GM12891 (cell line): ENCODE results near the gene SPATA20.

Source experiments
- DNase-seq: peaks from one replicate; pipeline ENCODE4 v3.0.0; 2011; ENCODE audit warnings: low spot score; ENCODE audit not compliant: insufficient read length
- FAIRE-seq: peaks from 2 replicates; lab custom pipeline; 2011; peaks lifted over from hg19 to GRCh38; lab: Jason Lieb, UNC
- PAX5 ChIP-seq: IDR thresholded peaks from 2 replicates; pipeline ENCODE4 v1.6.1; 2011; ENCODE audit warnings: low read length, moderate library complexity, mild to moderate bottlenecking; ENCODE audit not compliant: insufficient read depth, severe bottlenecking
- POLR2A ChIP-seq: IDR thresholded peaks from 2 replicates; pipeline ENCODE4 v1.6.1; 2011; ENCODE audit warnings: low read depth, low read length, control low read depth
- POLR2AphosphoS5 ChIP-seq: IDR thresholded peaks from 2 replicates; pipeline ENCODE4 v1.6.1; 2011; ENCODE audit warnings: low read depth, low read length, control low read depth
- POU2F2 ChIP-seq: IDR thresholded peaks from 2 replicates; pipeline ENCODE4 v1.6.1; 2011; ENCODE audit warnings: low read depth, mild to moderate bottlenecking, control low read depth, low read length, moderate library complexity
- SPI1 ChIP-seq: IDR thresholded peaks from 2 replicates; pipeline ENCODE4 v1.6.1; 2011; ENCODE audit warnings: low read depth, low read length, control low read depth
- TAF1 ChIP-seq: IDR thresholded peaks from 2 replicates; pipeline ENCODE4 v1.6.1; 2011; ENCODE audit warnings: low read depth, low read length, control low read depth

Gene SPATA20

DNA sequence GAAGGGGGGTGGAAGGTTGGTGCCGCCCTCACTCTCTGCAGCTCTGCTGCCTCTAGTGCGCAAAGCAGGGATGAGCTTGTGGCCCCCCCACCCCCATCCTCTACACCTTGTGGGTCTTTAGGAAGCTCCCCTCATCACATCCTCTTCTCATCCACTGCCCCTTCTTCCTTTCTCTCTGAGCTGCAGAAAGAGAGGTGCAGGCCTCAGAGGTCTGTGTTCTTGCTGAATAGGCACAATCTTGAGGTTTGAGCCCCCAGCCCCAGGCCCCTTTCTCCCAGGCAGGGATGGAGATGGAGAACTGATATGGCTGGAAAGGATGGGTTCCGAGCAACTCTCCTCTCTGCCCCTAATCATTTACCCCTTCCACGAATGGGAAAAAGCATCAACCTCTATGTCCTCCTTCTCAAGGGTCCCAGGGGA is 16.1 kb downstream of the SPATA20 start:
- FAIRE-seq (no peak), DNase-seq (no peak)
- TF ChIP-seq SPI1 (no peak), POLR2AphosphoS5 (no peak)

DNA sequence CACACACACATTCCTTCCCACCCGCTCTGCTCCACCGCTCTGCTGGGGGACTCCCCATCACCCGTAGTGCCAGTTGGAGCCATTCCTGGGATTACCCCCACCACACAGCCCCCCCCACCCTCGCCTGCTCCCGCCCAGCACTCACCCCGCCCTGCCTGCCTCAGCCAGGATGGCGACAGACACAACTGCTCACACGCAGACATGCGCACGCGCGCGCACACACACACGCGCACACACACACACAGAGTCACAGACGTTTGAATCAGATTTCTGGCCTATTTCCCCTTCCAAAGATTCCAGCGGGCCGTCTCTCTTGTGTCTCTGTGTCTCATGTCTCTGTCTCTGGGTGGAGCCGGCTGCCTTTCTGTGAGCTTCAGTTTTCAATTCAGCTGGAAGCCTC is 17.9 kb downstream of the SPATA20 start:
- FAIRE-seq (no peak), DNase-seq (no peak)
- TF ChIP-seq POU2F2, result no peak

DNA sequence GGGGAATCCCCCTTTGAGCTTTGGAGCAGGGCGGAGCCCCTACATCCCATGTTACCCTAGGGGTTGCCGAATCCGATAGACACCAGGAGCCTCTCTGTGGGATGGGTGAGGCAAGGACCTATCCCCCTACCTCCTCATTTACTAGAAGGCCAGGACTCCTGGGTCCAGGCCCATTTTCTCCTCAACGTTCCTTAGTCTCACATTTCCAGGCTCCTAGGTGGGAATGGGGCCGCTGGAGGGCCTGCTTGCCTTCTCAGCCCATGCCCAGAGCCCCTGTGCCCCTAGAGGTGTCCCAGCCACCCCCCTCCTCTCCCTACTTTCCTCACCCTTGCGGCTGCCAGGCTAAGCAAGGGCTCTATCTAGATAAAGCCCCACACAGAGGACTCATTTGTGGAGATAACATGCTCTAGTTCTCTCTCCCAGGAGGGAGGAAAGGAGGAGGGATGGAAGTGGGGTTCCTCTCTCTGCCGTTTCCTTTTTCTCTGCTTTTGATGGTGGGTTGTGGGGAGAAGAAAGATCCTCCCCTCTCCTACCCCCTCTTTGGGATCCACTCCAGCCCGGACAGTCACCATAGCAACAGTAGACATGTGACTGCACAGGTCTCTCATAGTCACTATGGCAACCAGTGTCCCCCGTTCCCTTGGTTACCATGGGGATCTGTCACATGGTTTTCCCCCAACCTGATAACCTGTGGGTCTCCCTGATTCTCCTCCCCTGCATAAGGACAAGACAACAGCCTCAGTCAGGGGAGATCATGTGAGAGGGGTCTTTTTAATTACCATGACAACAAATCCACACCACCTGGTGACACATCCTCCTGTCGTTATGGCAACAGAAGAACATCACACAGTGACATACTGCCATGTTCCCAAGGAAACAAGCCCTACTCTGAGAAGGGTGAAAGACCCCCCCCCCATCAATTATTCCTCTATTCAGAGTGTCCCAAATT is 18.7 kb downstream of the SPATA20 start:
- TF ChIP-seq PAX5 (no peak), POLR2A (no peak), POLR2AphosphoS5 (no peak), SPI1 (no peak), POU2F2 (no peak), TAF1 (no peak)
- DNase-seq, result no peak
- no peak for FAIRE-seq

DNA sequence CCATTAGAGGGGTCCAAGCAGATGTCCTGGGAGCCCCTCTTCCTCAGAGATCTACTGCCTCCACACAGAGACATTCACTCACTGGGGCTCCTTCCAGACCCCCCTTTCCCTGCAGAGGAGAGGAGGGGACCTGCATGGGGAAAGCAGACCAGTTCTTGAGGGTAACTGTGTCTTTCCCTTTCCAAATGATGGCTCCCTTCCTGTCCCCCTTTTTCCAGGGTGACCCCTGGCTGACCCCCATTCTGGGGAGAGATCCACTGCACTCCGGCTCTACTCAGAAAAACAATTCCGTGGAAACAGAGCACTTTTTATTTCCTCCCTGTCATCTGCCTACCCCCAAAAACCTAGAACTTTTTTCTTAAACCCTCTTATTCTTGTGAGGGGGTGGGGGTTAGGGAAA is 19.9 kb downstream of the SPATA20 start:
- no peak for FAIRE-seq
- DNase-seq, result no peak
- TF ChIP-seq TAF1, result no peak
- no peak for TF ChIP-seq POLR2AphosphoS5
- no peak for TF ChIP-seq POU2F2
- TF ChIP-seq PAX5, result no peak
- TF ChIP-seq SPI1, result no peak
- TF ChIP-seq POLR2A, result no peak

DNA sequence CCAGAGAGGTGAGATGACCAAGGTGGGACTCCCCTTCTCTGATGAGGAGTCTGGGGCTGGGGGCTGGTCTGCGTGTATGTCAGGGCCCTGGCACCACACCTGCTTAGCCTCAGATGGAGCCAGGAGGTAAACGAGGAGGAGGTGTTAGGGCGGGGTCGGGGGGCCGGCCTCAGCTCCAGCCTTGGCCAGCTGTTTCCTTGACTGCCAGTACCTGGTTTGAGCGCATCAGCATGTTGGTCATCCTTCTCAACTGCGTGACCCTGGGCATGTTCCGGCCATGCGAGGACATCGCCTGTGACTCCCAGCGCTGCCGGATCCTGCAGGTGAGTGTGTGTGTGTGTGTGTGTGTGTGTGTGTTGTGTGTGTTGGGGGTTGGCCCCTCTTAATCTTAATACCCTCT is 21.7 kb downstream of the SPATA20 start:
- DNase-seq (no peak), FAIRE-seq (no peak)
- TF ChIP-seq POU2F2, result no peak
- no peak for TF ChIP-seq PAX5
- no peak for TF ChIP-seq POLR2A
- no peak for TF ChIP-seq TAF1
- TF ChIP-seq SPI1, result no peak
- no peak for TF ChIP-seq POLR2AphosphoS5

DNA sequence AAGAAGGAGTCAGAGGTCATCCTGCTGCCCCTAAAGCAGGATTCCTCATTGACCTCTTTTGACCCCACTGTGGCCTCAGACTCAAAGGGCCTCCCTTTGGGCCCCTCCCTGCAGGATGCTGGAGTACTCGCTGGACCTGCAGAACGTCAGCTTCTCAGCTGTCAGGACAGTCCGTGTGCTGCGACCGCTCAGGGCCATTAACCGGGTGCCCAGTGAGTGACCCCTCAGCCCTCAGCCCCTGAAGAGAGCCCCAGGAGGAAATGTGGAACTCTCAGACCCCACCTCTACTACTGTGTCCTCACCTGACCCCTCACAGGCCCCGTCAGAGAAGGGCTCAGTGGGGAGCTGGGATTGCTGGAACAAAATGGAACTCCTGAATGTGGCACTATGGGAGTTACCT is 22.6 kb downstream of the SPATA20 start:
- no peak for FAIRE-seq
- DNase-seq, result no peak
- TF ChIP-seq POU2F2 (no peak), PAX5 (no peak), POLR2A (no peak), TAF1 (no peak), SPI1 (no peak), POLR2AphosphoS5 (no peak)

DNA sequence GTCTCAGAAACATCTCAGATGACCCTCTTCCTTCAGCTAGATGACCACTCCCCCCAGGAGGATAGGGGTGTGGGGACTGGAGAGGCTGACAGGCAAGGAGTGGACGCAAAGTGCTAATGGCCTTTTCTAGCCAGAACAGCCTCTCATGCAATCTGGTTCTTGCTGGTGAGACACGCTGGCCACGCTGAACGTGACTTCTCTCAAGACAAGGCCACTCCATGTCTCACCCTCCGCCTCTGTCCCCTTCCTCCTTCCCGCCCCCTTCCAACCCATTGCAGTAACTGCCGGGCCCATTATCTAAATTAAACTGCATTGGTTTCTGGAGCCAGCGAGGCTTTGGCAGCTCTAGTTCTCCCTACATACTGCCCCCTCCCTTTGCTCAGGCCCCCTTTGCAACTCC is 23.1 kb downstream of the SPATA20 start:
- FAIRE-seq (no peak), DNase-seq (no peak)
- TF ChIP-seq SPI1 (no peak), PAX5 (no peak), POLR2AphosphoS5 (no peak), POLR2A (no peak), TAF1 (no peak), POU2F2 (no peak)

DNA sequence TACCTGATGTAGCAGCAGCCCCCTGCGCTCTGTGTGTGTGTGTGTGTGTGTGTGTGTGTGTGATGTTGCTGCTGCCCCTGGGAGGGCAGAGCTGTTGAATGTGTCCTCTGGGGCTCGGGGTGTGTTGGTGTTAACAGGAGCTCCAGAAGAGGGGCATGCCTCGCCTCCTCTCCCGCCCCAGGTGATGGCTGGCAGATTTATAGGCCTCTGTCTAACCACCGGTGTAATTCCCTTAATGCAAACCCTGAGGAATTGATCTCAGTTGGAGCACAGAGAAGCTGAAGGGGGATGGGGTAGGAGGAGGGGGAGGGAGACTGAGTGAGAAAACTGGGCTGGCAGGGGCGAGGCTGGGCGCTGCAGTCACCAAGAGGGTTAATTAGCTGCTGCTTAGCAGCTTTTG is 23.6 kb downstream of the SPATA20 start:
- no peak for FAIRE-seq
- DNase-seq, result no peak
- TF ChIP-seq POU2F2, result no peak
- TF ChIP-seq SPI1, result no peak
- no peak for TF ChIP-seq TAF1
- no peak for TF ChIP-seq POLR2A
- TF ChIP-seq POLR2AphosphoS5, result no peak
- TF ChIP-seq PAX5, result no peak

DNA sequence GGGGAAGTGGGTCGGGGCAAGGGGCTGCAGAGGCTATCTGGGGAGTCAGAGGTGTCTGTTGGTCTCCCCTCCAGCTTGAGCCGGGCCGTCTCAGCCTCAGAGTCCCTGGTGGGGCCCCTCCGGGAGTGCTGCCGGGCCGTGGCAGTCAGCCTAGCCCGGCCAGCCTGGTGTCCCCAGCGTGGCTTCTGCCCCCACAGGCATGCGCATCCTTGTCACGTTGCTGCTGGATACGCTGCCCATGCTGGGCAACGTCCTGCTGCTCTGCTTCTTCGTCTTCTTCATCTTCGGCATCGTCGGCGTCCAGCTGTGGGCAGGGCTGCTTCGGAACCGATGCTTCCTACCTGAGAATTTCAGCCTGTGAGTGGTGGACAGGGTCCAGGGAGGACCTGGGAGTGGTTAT is 24.7 kb downstream of the SPATA20 start:
- FAIRE-seq (no peak), DNase-seq (no peak)
- TF ChIP-seq POLR2AphosphoS5, result no peak
- no peak for TF ChIP-seq POU2F2
- TF ChIP-seq PAX5, result no peak
- no peak for TF ChIP-seq TAF1
- TF ChIP-seq POLR2A, result no peak
- TF ChIP-seq SPI1, result no peak

DNA sequence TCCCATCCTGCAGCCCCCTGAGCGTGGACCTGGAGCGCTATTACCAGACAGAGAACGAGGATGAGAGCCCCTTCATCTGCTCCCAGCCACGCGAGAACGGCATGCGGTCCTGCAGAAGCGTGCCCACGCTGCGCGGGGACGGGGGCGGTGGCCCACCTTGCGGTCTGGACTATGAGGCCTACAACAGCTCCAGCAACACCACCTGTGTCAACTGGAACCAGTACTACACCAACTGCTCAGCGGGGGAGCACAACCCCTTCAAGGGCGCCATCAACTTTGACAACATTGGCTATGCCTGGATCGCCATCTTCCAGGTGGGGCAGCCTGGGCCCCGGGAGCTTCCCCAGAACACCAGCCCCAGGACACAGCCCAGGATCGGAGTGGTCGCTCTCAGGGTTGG is 25.6 kb downstream of the SPATA20 start:
- no peak for FAIRE-seq
- TF ChIP-seq POLR2AphosphoS5 (no peak), POLR2A (no peak), TAF1 (no peak), PAX5 (no peak), SPI1 (no peak)
- DNase-seq, result no peak

DNA sequence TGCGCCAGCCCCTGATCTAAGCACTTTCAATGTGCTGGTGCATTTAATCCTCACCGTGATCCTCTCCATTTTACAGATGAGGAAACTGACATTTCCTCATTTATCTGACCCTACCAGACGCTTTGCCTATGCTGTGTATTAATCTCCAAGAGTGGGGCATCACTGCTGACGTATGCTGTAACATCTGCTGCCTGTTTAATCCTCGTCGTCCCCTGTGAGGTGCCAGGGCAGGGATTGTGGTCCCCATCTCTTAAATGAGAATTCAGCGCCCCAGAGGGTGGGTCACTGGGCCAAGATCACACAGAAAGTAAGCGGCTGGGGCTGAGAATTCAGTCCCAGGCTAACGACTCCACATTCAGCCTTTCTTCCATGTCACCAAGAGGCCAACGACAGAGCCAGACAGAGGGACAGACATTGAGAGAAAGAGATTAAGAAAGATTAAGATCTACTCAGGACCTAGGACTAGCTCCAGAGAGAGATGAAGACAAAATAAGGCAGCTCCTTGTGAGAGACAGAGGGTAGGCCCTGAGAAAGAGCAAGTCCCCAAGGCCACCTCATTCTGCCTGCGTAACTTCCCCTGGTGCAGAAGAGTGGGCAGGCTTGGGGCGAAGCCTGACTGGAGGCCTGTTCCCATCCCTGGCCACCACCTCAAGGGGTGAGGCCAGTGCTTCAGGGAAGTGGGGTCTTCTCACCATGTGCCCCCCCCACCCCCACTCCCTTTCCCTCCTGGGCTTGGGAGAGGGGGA is 27.1 kb downstream of the SPATA20 start:
- FAIRE-seq (no peak), DNase-seq (no peak)
- TF ChIP-seq SPI1 (no peak), POLR2AphosphoS5 (no peak), POU2F2 (no peak), TAF1 (no peak), POLR2A (no peak), PAX5 (no peak)
